HG02678 (cell line): ENCODE results near the gene GPR85.
"Not testable (repeated sequence)": the region's sequence is repeated elsewhere in the genome, so short reads cannot be mapped to it uniquely, and the experiment has no call there.

Experiments used
- ATAC-seq: cut with Tn5 transposase; IDR thresholded peaks from one replicate; pipeline ENCODE4 v1.9.1; 2021; ENCODE audit warnings: mild to moderate bottlenecking, moderate library complexity; ENCODE audit not compliant: unreplicated experiment

GPR85 gene

DNA sequence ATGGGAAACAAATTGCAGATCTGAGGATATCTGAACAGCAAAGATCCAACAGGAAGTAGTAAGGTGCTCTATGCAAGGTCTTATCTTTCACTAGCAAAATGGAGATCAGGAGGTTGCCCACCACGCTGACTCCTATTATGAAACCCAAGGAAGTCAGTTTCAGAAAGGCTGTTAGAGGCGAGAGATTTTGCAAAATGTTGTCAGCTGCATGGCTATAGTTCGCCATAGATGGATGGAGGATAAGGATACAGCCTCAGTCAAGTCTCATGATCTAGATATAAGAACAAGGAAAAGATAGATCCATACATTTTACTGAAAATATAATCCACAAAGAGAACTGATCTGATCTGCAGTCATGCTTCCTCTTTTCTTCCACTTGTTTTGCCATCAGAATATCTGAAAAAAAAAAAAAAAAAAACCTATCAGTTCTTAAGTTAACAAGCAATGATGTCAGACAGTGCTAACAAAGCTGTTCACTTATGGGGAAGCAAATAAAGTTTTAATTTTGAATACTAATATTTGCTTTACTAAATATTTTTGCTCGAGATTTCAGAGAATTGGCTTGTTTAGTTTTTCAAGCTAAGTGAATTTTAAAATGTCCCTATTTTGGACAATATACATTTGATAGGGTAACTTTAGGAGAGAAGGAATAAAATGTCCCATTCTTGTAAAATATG lies 2.0 kb downstream of the GPR85 start:
- ATAC-seq: no peak

DNA sequence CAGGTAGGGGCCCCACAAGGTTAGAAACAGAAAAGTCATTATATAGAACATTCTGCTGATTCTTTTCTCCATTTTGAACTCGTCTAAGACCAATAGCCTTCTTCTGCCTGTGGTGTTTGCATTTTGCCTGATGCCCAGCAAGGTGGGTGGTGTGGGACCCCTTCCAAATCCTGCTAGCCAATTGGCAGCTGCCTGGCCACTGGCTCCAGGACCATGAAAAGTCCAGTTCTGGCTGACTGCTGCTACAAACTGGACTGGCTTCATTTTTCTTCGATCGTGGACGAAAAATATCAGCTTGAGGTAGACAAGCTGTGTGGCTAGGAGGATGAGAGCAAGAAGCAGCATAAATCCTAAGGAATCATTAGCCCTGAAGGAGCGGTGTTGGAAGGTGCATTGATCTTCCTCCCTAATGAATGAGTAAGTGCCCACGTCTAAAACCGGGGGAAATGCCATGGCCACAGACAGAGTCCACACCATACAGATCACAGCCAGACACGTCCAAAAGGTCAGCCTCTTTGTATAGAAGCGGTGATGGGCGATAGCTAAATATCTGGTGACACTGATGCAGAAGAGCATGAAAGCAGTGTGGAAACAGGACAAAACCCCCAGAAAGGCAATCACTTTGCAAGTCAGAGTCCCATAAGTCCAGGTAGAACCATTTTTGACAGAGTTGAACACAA lies 2.7 kb downstream of the GPR85 start:
- ATAC-seq: no peak

DNA sequence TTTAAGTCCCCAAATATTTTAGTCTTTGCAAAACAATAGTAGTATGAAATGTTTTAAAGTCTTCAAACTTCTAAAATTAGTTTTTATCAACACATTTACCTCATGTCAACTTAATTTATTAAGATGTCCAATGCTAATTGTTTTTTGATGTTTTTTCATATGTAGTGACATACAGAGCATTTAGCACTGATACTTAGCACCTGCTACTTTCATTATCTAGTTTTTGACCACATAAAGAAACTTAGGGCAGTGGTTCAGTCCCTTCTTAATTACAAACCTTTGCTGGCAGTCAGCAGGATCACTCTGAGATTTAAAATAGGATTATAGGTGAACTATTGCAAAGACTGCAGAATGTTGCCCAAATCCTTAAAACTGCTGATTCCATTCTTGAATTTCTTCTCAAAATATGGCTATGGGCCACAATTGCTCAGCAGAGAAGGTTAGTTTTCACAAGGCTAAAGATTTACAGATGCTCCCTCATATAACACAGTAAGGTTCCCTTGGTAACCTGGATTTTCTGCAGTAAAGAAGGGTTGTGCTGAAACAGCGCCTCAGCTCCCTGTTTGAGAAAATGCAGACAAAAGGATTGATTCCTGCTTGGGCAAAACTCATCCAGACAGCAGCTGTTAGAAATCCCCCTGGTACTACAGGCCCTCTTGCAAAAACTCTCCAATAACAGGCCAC lies 3.4 kb downstream of the GPR85 start:
- ATAC-seq: peak; percentile 54

DNA sequence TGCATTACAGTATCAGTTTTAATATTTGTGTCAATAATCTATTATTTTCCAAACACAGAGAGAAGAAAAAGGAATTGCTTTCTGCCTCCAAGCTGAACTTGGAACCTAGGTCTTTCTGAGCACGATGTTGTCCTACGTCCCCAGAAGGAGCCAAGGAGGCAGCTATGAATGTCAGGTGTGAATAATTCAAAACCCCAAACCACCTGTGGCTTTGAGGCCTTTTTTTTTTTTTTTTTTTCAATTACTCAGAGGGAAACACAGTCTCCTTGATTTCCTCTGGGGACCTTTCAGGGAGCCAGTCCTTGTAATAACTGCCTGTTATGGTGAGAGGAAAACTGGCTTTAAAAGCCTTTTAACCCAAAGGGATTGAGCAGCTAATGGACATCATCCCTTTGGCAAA lies 8.3 kb downstream of the GPR85 start:
- ATAC-seq: no peak

DNA sequence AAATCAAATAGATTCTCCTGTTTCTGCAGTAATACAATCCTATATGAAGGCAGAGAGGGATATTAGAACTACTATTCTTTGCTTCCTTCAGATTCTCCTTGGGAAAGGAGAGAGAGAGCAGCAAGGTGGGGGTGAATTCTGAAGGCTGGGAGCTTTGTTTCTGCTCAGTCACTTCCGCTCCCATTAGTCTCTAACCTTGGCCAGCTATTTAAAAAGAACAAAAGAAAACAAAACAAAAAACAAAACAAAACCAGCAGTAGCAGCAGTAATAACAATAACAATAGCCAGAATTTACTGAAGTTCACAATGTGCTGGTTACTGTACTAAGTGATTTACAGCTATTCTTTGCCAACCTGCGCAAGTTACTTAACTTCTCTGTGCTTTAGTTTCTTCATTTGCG lies 9.9 kb downstream of the GPR85 start:
- no peak for ATAC-seq

DNA sequence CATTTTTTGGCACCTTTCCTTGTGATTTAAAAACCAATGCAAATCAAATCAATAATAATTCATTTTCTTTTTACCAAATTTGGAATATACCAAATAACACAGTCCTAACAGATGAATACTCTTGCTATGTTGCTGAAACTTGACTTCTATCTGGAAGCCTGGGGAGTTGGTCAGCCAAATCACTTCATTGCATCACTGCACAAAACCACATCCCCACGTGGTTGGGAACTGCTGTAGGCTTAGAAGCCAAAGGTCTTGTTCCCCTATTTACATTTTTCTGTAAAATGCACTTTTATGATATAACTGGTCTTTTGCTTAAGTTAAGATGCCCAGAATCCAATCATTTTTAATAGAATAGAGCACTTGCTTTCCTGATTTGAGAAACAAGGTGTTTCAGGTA lies 15.2 kb downstream of the GPR85 start:
- ATAC-seq: no peak

DNA sequence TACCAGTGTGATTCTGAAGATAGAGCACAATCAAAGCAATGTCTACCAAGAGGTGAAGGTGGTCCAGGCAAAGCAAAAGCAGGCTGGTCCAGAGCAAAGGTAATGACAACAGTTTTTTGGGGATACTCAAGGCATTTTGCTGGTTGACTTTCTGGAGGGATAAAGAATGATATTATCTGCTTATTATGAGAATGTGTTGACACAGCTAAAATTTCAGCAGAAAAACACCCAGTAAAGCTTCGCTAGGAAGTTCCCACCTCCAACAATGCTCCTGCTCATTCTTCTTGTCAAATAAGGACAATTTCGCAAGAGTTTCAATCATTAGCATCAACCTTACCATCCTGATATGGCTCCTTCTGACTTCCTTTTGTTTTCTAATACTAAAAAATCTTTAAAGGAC lies 24.1 kb downstream of the GPR85 start:
- no peak for ATAC-seq

DNA sequence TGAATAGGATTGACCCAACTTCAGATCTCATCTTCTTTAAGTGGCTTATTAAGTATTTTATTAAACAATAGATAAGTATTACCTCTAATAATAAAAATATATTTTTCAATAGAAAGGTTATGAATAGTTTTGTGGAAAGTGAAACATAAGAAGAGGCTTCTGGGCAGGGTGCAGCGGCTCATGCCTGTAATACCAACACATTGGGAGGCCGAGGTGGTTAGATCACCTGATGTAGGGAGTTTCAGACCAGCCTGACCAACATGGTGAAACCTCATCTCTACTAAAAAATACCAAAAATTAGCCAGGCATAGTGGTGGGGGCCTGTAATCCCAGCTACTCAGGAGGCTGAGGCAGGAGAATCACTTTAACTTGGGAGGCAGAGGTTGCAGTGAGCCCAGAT lies 26.5 kb downstream of the GPR85 start:
- no peak for ATAC-seq

DNA sequence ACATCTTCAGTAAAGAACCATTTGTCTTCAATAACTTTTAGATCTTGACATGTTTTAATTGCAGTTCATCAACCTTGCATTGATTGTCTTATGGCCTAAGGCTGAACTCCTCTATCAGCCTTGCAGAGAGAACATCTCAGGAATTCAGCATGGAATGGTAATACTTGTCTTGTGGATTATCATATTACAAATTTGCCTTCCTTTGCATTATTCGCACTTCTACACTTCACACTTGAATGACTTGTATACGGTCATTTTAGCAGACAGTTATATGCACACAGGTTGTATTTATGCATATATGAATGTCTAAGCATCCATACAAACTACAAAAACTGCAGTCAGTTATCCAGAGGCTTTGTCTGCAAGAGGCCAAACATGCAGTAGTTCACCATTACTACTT lies 31.7 kb downstream of the GPR85 start:
- no peak for ATAC-seq

DNA sequence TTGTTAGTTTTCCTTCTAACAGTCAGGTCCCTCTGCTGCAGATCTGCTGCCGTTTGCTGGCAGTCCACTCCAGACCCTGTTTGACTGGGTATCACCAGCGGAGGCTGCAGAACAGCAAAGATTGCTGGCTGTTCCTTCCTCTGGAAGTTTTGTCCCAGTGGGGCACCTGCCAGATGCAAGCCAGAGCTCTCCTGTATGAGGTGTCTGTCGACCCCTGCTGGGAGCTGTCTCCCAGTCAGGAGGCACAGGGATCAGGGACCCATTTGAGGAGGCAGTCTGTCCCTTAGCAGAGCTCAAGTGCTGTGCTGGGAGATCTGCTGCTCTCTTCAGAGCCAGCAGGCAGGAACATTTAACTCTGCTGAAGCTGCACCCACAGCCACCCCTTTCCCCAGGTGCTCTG lies 32.4 kb downstream of the GPR85 start:
- not testable (repeated sequence) for ATAC-seq

DNA sequence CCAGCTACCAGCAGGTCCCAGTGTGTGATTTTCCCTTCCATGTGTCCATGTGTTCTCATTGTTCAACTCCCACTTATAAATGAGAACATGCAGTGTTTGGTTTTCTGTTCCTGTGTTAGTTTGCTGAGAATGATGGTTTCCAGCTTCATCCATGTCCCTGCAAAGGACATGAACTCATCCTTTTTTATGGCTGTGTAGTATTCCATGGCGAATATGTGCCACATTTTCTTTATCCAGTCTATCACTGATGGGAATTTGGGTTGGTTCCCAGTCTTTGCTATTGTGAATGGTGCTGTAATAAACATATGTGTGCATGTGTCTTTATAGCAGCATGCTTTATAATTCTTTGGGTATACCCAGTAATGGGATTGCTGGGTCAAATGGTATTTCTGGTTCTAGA lies 37.4 kb downstream of the GPR85 start:
- not testable (repeated sequence) for ATAC-seq

DNA sequence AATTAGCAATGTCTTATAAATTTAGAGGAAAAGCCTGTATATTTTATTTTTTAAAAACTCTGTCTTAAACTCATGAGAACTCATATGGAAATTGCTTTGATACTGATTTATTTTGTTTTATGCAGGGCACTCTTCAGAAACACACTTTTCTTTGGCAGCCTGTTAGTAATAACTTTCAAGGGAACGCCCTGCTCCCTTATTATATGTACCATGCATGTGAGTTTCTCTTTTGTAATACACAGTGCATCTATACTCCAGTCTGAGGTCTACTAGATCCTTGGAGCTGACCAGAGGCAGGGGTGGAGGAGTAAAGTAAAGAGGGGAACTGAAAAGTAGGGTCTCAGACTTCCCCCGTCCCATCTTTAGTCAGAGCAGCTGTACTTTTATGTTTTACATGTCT lies 40.2 kb downstream of the GPR85 start:
- no peak for ATAC-seq

DNA sequence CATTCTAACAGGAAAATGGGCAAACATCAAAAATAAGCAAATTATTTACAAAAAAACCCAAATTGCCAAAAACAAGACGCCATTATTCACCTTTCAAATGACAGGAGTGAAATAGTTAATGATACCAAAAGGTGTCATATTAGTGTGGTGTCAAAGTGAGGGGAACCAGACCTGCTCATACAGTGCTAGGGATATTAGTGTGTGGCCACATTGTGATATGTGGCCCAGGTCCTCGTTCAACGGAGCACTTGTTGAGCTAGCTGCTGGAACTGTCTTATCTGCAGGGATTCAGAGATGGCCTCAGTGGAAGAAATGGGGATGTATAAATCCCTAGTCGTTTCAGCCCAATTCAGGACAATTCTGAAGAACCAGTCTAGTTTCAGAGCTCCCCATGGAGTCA lies 41.2 kb downstream of the GPR85 start:
- no peak for ATAC-seq

DNA sequence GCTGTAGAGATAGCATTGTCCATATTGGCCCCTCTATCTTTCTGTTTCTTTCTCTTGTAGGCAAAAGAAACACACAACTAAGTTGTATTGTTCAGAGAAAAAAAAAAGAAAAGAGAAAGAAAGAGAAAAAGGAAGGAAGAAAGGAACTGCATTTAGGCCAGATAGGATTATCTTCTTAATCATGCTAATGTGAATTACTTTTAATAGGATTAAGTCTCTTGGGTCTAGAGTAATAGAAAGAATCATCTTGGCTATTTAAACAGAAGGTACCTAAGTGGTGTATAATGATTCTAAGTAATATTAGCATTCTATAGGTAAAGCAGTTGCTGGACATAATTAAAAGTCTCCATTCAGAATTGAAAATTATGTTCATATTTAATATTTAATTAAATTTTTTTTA lies 42.2 kb downstream of the GPR85 start:
- ATAC-seq: no peak

DNA sequence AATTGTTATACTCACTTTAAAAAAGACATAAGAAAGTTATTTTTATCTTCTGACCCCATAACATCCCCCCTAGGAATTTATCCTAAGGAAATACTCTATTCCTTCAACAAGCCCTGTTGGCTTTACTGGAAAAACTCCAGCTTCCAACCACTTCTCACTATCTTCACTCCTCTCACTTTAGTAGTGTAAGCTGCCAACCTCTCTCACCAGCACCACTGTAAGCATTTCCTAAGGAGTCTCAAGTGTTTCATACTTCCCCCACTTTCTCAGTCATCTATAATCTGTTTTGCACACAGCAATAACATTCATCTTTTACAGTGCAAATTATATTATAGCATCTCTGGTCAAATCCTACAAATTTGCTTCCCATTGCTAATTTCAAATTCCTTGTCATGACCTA lies 45.8 kb downstream of the GPR85 start:
- ATAC-seq: no peak

DNA sequence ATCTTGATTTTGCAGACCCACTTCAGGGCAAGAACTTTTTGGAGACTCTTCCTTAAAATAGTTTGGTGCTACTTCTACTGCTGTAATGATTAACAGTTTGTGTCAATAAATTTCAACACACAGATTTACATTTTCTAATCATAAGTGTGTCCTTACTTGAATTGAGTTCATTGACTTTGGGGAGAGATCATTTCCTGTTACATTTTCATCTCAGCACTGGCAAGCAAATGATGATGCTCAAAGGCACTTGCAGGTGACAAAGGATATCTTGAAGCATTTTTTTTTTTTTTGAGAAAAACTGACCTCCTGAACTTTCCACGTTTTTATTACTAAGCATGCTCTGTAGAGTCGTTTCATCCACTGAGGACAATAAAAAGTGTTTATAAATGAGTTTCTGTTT lies 52.7 kb downstream of the GPR85 start:
- ATAC-seq: no peak
